DOHH2 (cell line): ENCODE results near the gene SYCP2.

Experiments
- EZH2phosphoT487 ChIP-seq: fragments of 200-600 bp; sonication (generic); IDR thresholded peaks from 2 replicates; pipeline ENCODE4 v1.6.1; 2017; ENCODE audit warnings: borderline replicate concordance, mild to moderate bottlenecking, antibody characterized with exemption, low read length, moderate library complexity, mixed read lengths
- TF ChIP-seq, protein P1 (sequence below): fragments of 200-600 bp; sonication (generic); IDR thresholded peaks from one replicate; pipeline ENCODE4 v1.5.1; 2014; ENCODE audit warnings: antibody characterized with exemption, mild to moderate bottlenecking, low read depth, low read length; ENCODE audit not compliant: poor library complexity, severe bottlenecking

DNA sequence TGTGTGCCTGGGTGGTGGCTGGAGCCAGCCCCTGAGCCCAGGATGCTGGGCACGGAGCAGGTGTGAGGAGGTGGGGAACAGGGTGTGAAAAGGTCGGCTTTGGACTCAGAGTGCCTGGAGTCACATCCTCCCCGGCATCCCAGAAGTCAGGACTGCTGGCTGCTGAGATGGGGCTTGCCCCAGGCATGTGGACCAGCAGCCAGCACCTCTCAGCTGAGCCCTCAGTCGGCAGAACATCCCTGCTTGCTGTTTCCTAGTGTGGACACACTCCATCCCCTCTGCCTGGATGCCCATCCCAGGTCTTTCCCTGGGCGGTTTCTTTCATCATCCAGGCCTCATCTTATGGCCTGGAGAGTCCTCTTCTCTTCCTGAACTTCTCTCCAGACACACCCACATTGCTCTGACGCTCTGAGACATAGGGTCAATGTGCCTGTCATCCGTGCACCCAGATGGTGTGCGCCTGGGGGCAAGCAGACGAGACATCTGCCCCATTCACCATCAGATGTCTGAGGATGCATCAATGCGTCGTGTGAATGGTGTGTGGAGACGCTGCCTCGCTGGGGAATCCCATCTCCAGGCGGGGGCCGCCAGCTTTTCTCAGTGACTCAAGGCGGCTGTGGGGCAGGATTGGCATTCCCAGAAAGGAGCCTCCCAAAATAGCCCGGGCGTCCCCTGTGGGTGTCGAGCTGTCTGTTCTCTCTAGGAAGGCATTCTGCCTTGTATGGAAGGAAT, 104.2 kb downstream of the SYCP2 start:
- TF ChIP-seq, protein P1, sequence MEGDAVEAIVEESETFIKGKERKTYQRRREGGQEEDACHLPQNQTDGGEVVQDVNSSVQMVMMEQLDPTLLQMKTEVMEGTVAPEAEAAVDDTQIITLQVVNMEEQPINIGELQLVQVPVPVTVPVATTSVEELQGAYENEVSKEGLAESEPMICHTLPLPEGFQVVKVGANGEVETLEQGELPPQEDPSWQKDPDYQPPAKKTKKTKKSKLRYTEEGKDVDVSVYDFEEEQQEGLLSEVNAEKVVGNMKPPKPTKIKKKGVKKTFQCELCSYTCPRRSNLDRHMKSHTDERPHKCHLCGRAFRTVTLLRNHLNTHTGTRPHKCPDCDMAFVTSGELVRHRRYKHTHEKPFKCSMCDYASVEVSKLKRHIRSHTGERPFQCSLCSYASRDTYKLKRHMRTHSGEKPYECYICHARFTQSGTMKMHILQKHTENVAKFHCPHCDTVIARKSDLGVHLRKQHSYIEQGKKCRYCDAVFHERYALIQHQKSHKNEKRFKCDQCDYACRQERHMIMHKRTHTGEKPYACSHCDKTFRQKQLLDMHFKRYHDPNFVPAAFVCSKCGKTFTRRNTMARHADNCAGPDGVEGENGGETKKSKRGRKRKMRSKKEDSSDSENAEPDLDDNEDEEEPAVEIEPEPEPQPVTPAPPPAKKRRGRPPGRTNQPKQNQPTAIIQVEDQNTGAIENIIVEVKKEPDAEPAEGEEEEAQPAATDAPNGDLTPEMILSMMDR: no peak
- no peak for TF ChIP-seq EZH2phosphoT487
